ENCODE data around the gene DPF1. TPM values are rescaled to one million over a fixed set of nuclear protein-coding genes. Genes with fewer than 3 reads are reported as not detected.

DPF1 gene
- total RNA-seq, 6 experiments from 2014 or later: 3.3 to 6.6 (median 5.7) TPM

GRCh38 chr19:38173291-38174041 lies 50.6 kb downstream of the DPF1 start:
- no peak overlapping the region for H3K4me3 Mint-ChIP-seq
- H3K4me1 Mint-ChIP-seq (ENCODE audit: low read depth): no peaks in the 10 kb centered on the region
- no peak for TF ChIP-seq CTCF (IDR thresholded peaks at IDR 0.05)
- no peaks in the 10 kb centered on the region for H3K9me3 Mint-ChIP-seq
- no peaks in the 10 kb centered on the region; the same call in 1 of the 2 replicates for H3K36me3 Mint-ChIP-seq (ENCODE audit: low read depth)
- H3K27me3 Mint-ChIP-seq (ENCODE audit: insufficient read depth): peaks cover 5% of the 10 kb centered on the region
- H3K27ac Mint-ChIP-seq: no peak overlapping the region
- DNase-seq: no peak

- Mint-ChIP-seq H3K9me3 (no peaks in the 10 kb centered on the region), H3K27me3 (ENCODE audit: insufficient read depth) (peaks cover 5% of the 10 kb centered on the region), H3K36me3 (ENCODE audit: low read depth) (no peaks in the 10 kb centered on the region), H3K4me1 (ENCODE audit: low read depth) (no peaks in the 10 kb centered on the region), H3K4me3 (no peak overlapping the region), H3K27ac (no peak overlapping the region)
- no peak for TF ChIP-seq CTCF (IDR thresholded peaks at IDR 0.05)
- no peak for DNase-seq
Measured at GRCh38 chr19:38172001-38172400, 52.0 kb downstream of the DPF1 start.

DNA sequence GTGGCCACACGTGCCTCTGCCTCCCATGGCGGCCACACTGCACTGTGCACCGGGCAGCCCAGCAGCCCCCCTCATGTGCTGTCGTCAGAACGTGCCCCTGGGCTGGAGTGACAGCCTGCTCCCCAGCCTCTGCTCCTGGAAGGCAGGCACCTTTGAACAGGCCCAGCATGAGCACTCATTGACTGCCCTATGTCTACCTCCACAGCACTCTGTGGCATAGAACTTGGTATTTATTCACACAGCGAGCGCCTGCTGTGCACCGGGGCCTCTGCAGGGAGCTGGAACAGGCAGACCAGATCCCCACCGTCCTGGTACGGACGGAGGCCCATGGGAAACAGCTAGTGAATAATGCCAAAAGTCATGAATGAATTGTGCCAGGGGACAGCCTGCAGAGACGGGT lies 53.7 kb downstream of the DPF1 start:
- H3K36me3 Mint-ChIP-seq (ENCODE audit: low read depth): no peaks in the 10 kb centered on the region
- H3K4me3 Mint-ChIP-seq: no peak overlapping the region
- no peak for DNase-seq
- peaks cover 4% of the 10 kb centered on the region for H3K27me3 Mint-ChIP-seq (ENCODE audit: insufficient read depth)
- no peaks in the 10 kb centered on the region for H3K9me3 Mint-ChIP-seq
- no peaks in the 10 kb centered on the region for H3K4me1 Mint-ChIP-seq (ENCODE audit: low read depth)
- H3K27ac Mint-ChIP-seq: no peak overlapping the region
- TF ChIP-seq CTCF (IDR thresholded peaks at IDR 0.05): no peak

DNA sequence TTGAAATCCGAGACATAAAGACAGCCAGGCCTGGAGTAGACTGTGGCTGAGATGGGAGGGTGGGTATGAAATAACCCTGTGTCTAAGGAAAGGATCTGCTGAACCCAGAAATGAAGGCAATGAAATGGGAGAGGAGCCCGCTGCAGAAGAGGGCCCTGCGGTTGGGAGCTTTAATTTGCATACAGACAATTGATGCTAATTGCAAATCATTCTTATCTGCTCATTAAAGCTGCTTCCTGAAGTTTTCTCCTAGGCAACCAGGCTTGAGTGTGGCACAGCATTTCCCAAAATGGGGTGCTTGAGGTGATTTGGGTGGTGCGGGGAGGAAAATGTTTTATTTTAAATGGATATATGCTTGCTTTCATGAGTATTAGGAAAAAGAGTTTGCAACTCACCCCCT lies 55.4 kb downstream of the DPF1 start:
- H3K36me3 Mint-ChIP-seq (ENCODE audit: low read depth): peaks cover 6% of the 10 kb centered on the region; the same call in 1 of the 2 replicates

GRCh38 chr19:38165335-38165734 lies 58.7 kb downstream of the DPF1 start:
- Mint-ChIP-seq H3K27ac (no peak overlapping the region; the same call in 1 of the 2 replicates), H3K27me3 (ENCODE audit: insufficient read depth) (peaks cover 4% of the 10 kb centered on the region; the same call in 1 of the 2 replicates), H3K4me1 (ENCODE audit: low read depth) (no peaks in the 10 kb centered on the region), H3K36me3 (ENCODE audit: low read depth) (peaks cover 32% of the 10 kb centered on the region), H3K4me3 (no peak overlapping the region), H3K9me3 (no peaks in the 10 kb centered on the region)
- TF ChIP-seq CTCF (IDR thresholded peaks at IDR 0.05): no peak
- no peak for DNase-seq

More for the DNA sequence above, 55.4 kb downstream of the DPF1 start:
- H3K4me1 Mint-ChIP-seq (ENCODE audit: low read depth): no peaks in the 10 kb centered on the region
- no peak for DNase-seq
- no peak overlapping the region for H3K4me3 Mint-ChIP-seq
- TF ChIP-seq CTCF (IDR thresholded peaks at IDR 0.05): no peak
- no peaks in the 10 kb centered on the region; the same call in 1 of the 2 replicates for H3K27me3 Mint-ChIP-seq (ENCODE audit: insufficient read depth)
- no peaks in the 10 kb centered on the region for H3K9me3 Mint-ChIP-seq
- H3K27ac Mint-ChIP-seq: no peak overlapping the region
